ENCODE measurements around the gene TAS2R46. TPM values are rescaled to one million over a fixed set of nuclear protein-coding genes. Genes with fewer than 3 reads are reported as not detected.
"Not testable (repeated sequence)": the region's sequence is repeated elsewhere in the genome, so short reads cannot be mapped to it uniquely, and the experiment has no call there.

The TAS2R46 gene
- total RNA-seq (2014; rRNA removed; shearing (Covaris generic)) = not detected in 2 replicates

GRCh38 chr12:11062194-11062593, at the start of gene TAS2R46:
TSS of gene TAS2R46 (minus strand) at chr12:11062294. CDS start at chr12:11062294, 0 bp downstream.
- not testable (repeated sequence) for DNase-seq (ENCODE audit: low read depth)

- DNase-seq (ENCODE audit: low read depth) = not testable (repeated sequence)
Observed at GRCh38 chr12:11111213-11111612, 49.1 kb upstream of the TAS2R46 start.

- DNase-seq (ENCODE audit: low read depth) = no peak
Observed at GRCh38 chr12:11108862-11109261, 46.8 kb upstream of the TAS2R46 start.

- no peak for DNase-seq (ENCODE audit: low read depth)
Observed at GRCh38 chr12:11107719-11108118, 45.6 kb upstream of the TAS2R46 start.

- no peak for DNase-seq (ENCODE audit: low read depth)
Observed at GRCh38 chr12:11106288-11106687, 44.2 kb upstream of the TAS2R46 start.

GRCh38 chr12:11105546-11105945, 43.5 kb upstream of the TAS2R46 start:
- no peak for DNase-seq (ENCODE audit: low read depth)

GRCh38 chr12:11094910-11095309, 32.8 kb upstream of the TAS2R46 start:
- DNase-seq (ENCODE audit: low read depth) = not testable (repeated sequence)

- DNase-seq (ENCODE audit: low read depth) = no peak
Observed at GRCh38 chr12:11092128-11092527, 30.0 kb upstream of the TAS2R46 start, which contains the start of gene TAS2R43. TSS of gene TAS2R43 (minus strand) at chr12:11092313. CDS start at chr12:11092229, 84 bp downstream.

GRCh38 chr12:11089246-11089645, 27.2 kb upstream of the TAS2R46 start:
- no peak for DNase-seq (ENCODE audit: low read depth)

GRCh38 chr12:11085419-11085818, 23.3 kb upstream of the TAS2R46 start:
- DNase-seq (ENCODE audit: low read depth) = peak; percentile 3

GRCh38 chr12:11081987-11082386, 19.9 kb upstream of the TAS2R46 start:
- DNase-seq (ENCODE audit: low read depth) = no peak

- no peak for DNase-seq (ENCODE audit: low read depth)
Observed at GRCh38 chr12:11078246-11078645, 16.2 kb upstream of the TAS2R46 start.

- no peak for DNase-seq (ENCODE audit: low read depth)
Observed at GRCh38 chr12:11075642-11076041, 13.5 kb upstream of the TAS2R46 start.

- no peak for DNase-seq (ENCODE audit: low read depth)
Observed at GRCh38 chr12:11071414-11071813, 9.3 kb upstream of the TAS2R46 start.

- no peak for DNase-seq (ENCODE audit: low read depth)
Observed at GRCh38 chr12:11070999-11071398, 8.9 kb upstream of the TAS2R46 start.

- DNase-seq (ENCODE audit: low read depth) = no peak
Observed at GRCh38 chr12:11069854-11070365, 7.8 kb upstream of the TAS2R46 start.

GRCh38 chr12:11067514-11067913, 5.4 kb upstream of the TAS2R46 start:
- DNase-seq (ENCODE audit: low read depth) = no peak

- no peak for DNase-seq (ENCODE audit: low read depth)
Observed at GRCh38 chr12:11059784-11060183, 2.3 kb downstream of the TAS2R46 start.

GRCh38 chr12:11059041-11059440, 3.1 kb downstream of the TAS2R46 start:
- DNase-seq (ENCODE audit: low read depth) = no peak

GRCh38 chr12:11055306-11055705, 6.8 kb downstream of the TAS2R46 start:
- no peak for DNase-seq (ENCODE audit: low read depth)

GRCh38 chr12:11049806-11050531, 12.1 kb downstream of the TAS2R46 start:
- DNase-seq (ENCODE audit: low read depth) = not testable (repeated sequence)

- not testable (repeated sequence) for DNase-seq (ENCODE audit: low read depth)
Observed at GRCh38 chr12:11041366-11041765, 20.7 kb downstream of the TAS2R46 start.

- DNase-seq (ENCODE audit: low read depth) = no peak
Observed at GRCh38 chr12:11040162-11040561, 21.9 kb downstream of the TAS2R46 start.
